Measurements from ENCODE around the gene KCNH3.
"Not testable (repeated sequence)": the region's sequence is repeated elsewhere in the genome, so short reads cannot be mapped to it uniquely, and the experiment has no call there.

KCNH3 gene

GRCh38 chr12:49584591-49584990 is 45.8 kb downstream of the KCNH3 start:
- no peak for DNase-seq (ENCODE audit: low spot score)

GRCh38 chr12:49585477-49586459 is 46.9 kb downstream of the KCNH3 start:
- DNase-seq (ENCODE audit: low spot score): no peak

- DNase-seq (ENCODE audit: low spot score): no peak
These were observed 48.5 kb downstream of the KCNH3 start for GRCh38 chr12:49587174-49587908.

GRCh38 chr12:49588281-49588680 is 49.5 kb downstream of the KCNH3 start:
- peak; percentile 6 for DNase-seq (ENCODE audit: low spot score)

GRCh38 chr12:49588721-49589516 is 50.1 kb downstream of the KCNH3 start:
- DNase-seq (ENCODE audit: low spot score): peak; percentile 10

GRCh38 chr12:49598527-49598926 is 59.7 kb downstream of the KCNH3 start:
- DNase-seq (ENCODE audit: low spot score): peak; percentile 3

- peak; percentile 3 for DNase-seq (ENCODE audit: low spot score)
These were observed 61.1 kb downstream of the KCNH3 start for GRCh38 chr12:49599961-49600360.

- DNase-seq (ENCODE audit: low spot score): peak; percentile 3
These were observed 64.9 kb downstream of the KCNH3 start for GRCh38 chr12:49603721-49604120.

GRCh38 chr12:49604856-49605255 is 66.0 kb downstream of the KCNH3 start:
- peak; percentile 7 for DNase-seq (ENCODE audit: low spot score)

GRCh38 chr12:49605539-49605938 is 66.7 kb downstream of the KCNH3 start, which contains the start of gene FAM186B:
Gene FAM186B (minus strand): TSS chr12:49605639. CDS start chr12:49605477, 162 bp downstream.
- DNase-seq (ENCODE audit: low spot score): not testable (repeated sequence)

Measured in AG20443 (cell line).